Caki2 (cell line): ENCODE data around the gene IL1RAPL1. TPM values are rescaled to one million over a fixed set of nuclear protein-coding genes. Genes with fewer than 3 reads are reported as not detected.

ENCODE experiments used
- DNase-seq: peaks from one replicate; pipeline ENCODE4 v3.0.0-alpha.2; 2015; ENCODE audit warnings: low read depth
- in situ Hi-C: cut with HindIII; loops from 2 replicates; pipeline ENCODE4 v1.10.0; 2016; ENCODE audit warnings: low sequenced_read_pairs, low pct_unique_long_range_greater_than_20kb, mixed read lengths
- total RNA-seq: library from RNA; depleted of rRNA; stranded (reverse); fragments of >200 nt; shearing (Covaris generic); gene quantifications from 2 replicates; pipeline ENCODE4 v1.2.3, GENCODE V29; 2014; ENCODE audit warnings: low replicate concordance

The IL1RAPL1 gene
- total RNA-seq, 1 experiment from 2014 or later: 0.17 TPM

GRCh38 chrX:29690061-29690460, 1102.8 kb downstream of the IL1RAPL1 start:
- no peak for DNase-seq
- in situ Hi-C loops: no loop called here

DNA sequence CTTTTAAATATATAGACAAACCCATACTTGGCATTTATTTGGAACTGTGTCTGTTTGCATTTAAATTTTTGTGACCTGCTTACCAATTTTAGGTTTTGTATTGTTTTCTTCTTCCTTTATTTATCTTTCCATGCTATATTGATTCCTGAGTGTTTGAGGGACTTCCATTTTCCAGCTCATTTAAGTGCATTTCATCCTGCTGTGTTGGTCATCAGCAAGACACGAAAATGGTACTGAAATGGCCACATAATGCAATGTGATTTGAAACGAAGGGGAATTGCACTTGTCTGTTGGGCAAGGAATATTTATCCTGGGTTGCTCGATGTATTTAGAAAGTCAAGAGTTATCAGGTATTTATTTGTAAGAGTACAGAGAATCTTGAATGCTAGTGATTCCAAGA, 1103.8 kb downstream of the IL1RAPL1 start:
- in situ Hi-C loops: no loop called here
- no peak for DNase-seq

DNA sequence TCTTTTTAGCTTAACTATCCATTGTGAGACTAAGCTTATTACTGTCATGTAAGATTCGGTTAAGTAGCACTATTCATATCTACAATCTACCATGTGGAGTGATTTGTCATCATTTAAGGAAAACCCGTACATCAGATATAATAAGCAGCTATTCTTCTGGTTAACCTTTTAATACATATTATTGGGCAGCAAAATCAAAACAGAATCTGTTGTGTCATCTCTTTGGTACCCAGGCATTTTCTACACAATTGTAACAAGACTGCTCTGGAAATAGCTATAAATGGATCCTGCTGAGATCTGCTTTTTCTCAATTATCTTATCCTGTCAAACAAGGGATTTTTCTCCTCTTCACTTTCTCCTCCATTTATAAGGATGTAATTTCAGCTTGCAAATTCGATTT, 1106.7 kb downstream of the IL1RAPL1 start:
- in situ Hi-C loops: no loop called here
- DNase-seq: no peak

- in situ Hi-C loops: no loop called here
- DNase-seq: no peak
These were observed 1112.0 kb downstream of the IL1RAPL1 start for GRCh38 chrX:29699239-29699638.

GRCh38 chrX:29707088-29707487, 1119.8 kb downstream of the IL1RAPL1 start:
- in situ Hi-C loops: no loop called here
- DNase-seq: no peak

GRCh38 chrX:29721152-29721551, 1133.9 kb downstream of the IL1RAPL1 start:
- DNase-seq: no peak
- in situ Hi-C loops: no loop called here

DNA sequence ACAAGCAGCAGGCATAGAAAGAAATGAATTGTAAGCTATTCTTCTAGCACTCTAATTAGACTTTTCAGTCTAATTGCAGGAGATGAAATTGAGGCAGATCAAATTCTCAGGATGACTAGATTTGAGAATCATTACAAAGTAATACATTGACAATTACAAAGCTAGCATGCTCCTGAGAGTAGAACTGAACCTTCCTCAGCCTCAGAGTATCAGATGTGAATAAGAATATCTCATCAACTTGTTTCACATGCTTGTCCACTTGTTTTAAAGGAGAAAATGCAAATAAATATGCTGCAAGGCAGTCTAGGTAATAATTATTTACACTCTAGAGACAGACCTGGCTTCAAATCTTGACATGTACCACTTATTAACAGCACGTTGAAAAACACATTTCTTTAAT, 1137.1 kb downstream of the IL1RAPL1 start:
- in situ Hi-C loops: no loop called here
- no peak for DNase-seq

DNA sequence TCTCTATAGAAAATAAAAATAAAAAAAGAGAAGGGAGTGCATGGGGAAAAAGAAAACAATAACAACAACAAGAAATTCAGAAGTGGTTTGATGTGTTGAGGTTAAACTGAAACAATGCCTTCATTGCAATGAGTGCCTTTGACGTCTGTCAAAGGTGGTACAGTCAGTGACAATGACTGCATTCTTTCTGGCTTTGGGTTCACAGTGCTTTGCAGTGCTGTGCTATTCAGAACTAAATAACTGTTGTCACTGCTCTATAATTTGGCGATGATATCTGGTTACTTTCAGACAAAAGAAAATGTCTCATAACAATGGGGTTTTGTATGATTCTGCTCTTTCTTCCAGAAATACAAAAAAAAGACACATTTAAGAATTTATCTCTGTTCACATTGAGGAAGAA, 1139.6 kb downstream of the IL1RAPL1 start:
- in situ Hi-C loops: no loop called here
- DNase-seq: no peak

DNA sequence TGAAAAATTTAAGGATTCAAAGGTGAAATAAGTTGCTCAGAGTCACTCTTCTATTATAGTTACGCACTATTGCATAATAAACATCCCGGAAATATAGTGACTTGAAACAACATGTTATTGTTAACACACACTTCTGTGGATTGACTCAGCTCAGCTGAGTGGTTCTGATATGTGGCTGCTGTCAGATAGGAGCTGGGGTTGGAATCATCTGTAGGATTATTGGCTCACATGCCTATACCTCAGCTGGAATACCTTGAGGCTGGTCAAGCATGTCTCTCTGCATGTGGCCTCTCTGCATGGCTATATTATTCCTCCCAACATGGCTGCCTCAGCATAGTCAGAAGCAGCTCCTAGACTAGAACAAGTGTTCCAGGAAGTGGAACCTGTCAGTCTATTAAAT, 1141.4 kb downstream of the IL1RAPL1 start:
- in situ Hi-C loops: no loop called here

DNA sequence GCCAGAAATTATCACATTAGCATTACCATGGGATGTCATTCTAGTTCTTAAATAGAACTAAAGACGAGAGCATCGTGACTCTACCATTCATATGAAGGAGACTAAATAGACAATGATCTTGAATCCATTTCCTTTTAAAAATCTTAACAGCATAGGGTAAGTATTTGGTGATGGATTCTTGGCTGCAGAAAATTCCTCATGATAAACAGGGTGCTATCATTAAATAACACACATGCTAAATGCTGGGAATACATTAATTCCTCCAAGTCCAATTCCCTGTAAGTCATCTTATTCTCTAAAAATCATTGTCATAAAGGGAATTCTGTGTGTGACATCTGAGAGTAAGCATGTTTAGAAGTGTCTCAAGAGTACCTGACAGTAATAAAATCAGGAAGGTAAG, 1157.7 kb downstream of the IL1RAPL1 start:
- DNase-seq: no peak
- in situ Hi-C loops: no loop called here

More for the DNA sequence above, 1141.4 kb downstream of the IL1RAPL1 start:
- peak; percentile 18 for DNase-seq

- DNase-seq: no peak
- in situ Hi-C loops: no loop called here
These were observed 1159.1 kb downstream of the IL1RAPL1 start for GRCh38 chrX:29746326-29746725.

DNA sequence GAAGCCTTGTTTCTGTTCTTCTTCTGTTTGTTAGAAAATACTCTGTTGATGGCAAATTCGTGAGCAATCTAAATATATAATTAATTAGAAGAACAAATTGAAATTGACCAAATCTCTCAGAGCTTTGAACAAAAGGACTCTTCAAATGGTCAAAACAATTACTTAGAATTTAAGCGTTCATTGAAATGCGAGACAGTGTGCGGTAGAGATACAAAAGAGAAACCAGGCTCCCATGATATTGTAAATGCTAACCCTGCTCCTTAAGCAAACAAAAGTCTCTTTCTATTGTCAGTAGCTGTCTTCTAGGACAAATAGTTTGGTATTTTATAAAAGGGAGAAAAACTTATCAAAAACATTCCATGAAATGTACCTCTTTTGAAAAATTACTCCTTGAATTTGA, 1174.8 kb downstream of the IL1RAPL1 start:
- in situ Hi-C loops: no loop called here
- no peak for DNase-seq

- DNase-seq: no peak
- in situ Hi-C loops: no loop called here
These were observed 1188.6 kb downstream of the IL1RAPL1 start for GRCh38 chrX:29775890-29776289.

- in situ Hi-C loops: no loop called here
- DNase-seq: no peak
These were observed 1200.4 kb downstream of the IL1RAPL1 start for GRCh38 chrX:29787656-29788055.

DNA sequence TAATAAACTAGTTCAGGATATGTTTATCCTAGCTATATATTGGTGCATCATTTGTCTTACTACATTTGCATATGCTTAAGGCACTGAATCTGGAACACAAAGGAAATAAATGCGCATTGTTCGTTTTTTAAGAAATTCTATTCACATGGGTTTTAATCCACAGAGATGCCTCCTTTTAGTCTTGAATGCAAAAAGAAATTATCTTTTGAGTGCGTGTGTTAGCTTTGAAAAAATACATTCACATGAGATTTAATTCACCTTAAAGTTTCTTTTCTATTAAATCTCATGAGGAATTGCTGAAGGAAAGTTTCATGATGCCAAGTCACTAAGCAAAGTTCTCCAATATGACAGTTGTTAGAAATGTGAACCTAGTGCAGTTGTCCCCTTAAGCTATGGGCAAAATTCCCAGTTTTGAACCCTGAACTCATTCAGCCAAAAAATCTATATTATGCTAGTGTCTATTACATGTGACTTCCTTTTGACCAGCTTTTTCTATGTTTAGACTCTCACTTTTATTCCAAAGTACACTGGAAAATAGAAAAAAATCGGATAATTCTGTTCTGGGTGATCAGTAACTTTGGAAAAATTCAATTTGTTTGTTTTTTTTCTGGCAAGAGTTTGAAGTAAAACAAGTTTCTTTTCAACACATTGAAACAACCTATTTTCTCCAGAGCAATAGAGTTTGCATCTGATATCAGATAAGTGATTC, 1201.9 kb downstream of the IL1RAPL1 start:
- in situ Hi-C loops: no loop called here
- DNase-seq: no peak

- DNase-seq: no peak
- in situ Hi-C loops: no loop called here
These were observed 1205.1 kb downstream of the IL1RAPL1 start for GRCh38 chrX:29792335-29792734.

DNA sequence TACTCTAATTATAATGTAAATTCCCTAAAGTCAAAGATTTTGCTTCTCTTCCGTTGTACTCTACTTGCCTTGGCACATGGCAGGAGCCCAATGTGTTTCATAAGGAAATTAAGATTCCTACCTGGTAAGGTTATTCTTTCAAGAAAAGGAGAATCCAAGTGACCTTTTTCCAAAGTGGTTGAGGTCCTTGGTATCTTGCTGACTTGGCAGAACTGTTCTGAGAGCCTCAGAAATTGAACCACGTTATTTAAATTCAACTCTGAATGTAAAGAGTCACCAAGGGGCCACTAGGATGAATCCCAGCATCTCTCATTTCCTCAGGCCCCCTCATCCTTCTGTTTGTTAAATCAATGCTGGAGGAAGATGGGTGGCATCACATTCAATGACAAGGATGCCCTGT, 1209.9 kb downstream of the IL1RAPL1 start:
- in situ Hi-C loops: no loop called here
- no peak for DNase-seq

DNA sequence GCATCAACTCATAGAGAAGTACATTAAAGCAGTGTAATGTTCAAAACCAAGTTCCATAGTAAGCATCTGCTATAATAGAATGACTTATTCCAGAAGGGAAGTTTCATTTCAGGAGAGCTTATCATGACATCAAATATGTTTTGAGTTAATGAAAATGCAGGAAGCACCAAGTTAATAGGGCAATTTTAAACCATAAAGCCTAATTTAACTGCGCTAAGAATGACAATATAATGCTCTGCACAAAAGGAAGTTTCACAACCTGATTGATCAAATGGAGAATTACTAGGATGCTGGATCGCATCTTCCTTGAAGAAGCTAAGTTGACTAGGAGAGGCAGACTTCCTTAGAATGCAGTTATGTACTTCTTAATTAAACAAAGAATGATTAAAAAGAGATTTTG, 1211.2 kb downstream of the IL1RAPL1 start:
- no peak for DNase-seq
- in situ Hi-C loops: no loop called here

DNA sequence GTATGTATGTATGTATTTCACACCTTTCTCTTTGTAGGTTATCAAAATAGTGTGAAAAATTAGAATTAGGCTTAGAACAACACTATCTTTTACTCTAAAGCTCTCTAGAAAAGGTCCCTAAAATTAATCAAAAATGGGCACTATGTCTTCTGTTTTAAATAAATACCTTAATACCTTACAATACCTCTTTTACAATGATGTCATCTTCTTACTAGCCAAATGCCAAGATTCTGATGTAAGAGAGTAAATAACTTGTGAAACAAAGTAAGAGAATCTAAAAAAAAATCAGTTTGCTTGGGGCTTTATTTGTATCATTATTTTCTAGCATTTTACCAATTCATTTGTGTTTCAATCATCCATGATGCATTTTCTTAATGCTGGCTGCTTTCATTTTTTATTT, 1225.9 kb downstream of the IL1RAPL1 start:
- no peak for DNase-seq

DNA sequence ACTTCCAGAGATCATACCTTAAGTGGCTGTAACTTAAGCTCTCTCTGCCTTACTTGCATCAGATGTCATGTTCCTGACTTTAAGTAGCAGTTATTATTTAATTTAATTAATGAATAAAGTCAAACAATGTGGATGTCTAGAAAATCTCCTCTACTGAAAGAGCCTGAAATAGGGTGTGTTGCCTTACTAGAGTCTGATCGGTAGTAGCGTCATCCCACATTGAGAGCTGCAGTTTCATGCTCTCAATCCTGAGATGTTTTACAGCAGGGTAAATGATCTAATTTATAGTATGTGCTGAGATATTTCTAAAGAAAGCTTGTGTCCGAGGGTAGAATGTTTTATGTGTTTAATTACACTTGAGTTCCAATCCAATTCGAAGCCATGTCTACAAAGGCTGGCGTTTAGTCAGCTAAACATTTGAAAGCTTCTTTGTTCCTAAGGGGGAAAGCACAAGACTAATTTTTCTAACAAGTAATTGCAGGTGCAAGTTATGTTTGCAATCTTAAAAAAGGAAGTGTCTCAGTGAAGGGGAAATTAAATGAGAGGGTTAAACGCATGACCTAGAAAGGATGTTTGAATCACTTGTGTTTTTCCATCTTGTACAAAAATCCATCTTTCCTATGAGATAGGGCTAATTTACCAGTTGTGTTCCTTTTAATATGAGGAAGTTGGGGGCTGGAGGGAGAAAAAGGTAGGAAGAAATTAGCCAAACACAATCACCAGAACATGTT, 1237.1 kb downstream of the IL1RAPL1 start:
- DNase-seq: no peak
- in situ Hi-C loops: no loop called here

More for the DNA sequence above, 1225.9 kb downstream of the IL1RAPL1 start:
- in situ Hi-C loops: no loop called here
